HL-60 (cell line): ENCODE results near the gene EFL1.

ENCODE experiments used
- DNase-seq, 2 experiments: peaks; one replicate each; pipeline ENCODE4 v3.0.0-alpha.2; 2010 to 2020; ENCODE audit warnings: low read depth in 1 of 2, low spot score in 1 of 2
- H3K27ac ChIP-seq: fragments of 250-450 bp; sonication (Bioruptor Pico); replicated peaks from 2 replicates; pipeline ENCODE4 v1.5.1; 2020; ENCODE audit warnings: mild to moderate bottlenecking, moderate library complexity
- H3K27me3 ChIP-seq: fragments of 250-450 bp; sonication (Bioruptor Pico); 2 replicates; pipeline ENCODE4 v1.5.1; 2021; ENCODE audit warnings: mild to moderate bottlenecking, moderate library complexity; ENCODE audit not compliant: insufficient read depth, poor library complexity, severe bottlenecking
- H3K4me3 ChIP-seq: replicated peaks from 2 replicates; pipeline ENCODE4 v1.5.1; 2011; ENCODE audit warnings: mild to moderate bottlenecking, control low read depth, low read length; ENCODE audit not compliant: insufficient read depth
- GABPA ChIP-seq: IDR thresholded peaks from 2 replicates; pipeline ENCODE4 v1.6.1; 2012; ENCODE audit warnings: low read depth
- POLR2AphosphoS5 ChIP-seq: IDR thresholded peaks from 2 replicates; pipeline ENCODE4 v1.6.1; 2012; ENCODE audit warnings: low read depth
- REST ChIP-seq: IDR thresholded peaks from 2 replicates; pipeline ENCODE4 v1.6.1; 2012; ENCODE audit warnings: low read depth; ENCODE audit not compliant: insufficient replicate concordance
- SPI1 ChIP-seq: IDR thresholded peaks from 2 replicates; pipeline ENCODE4 v1.6.1; 2012; ENCODE audit warnings: low read depth, mild to moderate bottlenecking, borderline replicate concordance
- TF ChIP-seq, protein P1 (sequence below): IDR thresholded peaks from one replicate; pipeline ENCODE4 v1.5.1; 2011; ENCODE audit warnings: low read length, control low read depth, inconsistent platforms; ENCODE audit not compliant: insufficient read depth

EFL1 gene

DNA sequence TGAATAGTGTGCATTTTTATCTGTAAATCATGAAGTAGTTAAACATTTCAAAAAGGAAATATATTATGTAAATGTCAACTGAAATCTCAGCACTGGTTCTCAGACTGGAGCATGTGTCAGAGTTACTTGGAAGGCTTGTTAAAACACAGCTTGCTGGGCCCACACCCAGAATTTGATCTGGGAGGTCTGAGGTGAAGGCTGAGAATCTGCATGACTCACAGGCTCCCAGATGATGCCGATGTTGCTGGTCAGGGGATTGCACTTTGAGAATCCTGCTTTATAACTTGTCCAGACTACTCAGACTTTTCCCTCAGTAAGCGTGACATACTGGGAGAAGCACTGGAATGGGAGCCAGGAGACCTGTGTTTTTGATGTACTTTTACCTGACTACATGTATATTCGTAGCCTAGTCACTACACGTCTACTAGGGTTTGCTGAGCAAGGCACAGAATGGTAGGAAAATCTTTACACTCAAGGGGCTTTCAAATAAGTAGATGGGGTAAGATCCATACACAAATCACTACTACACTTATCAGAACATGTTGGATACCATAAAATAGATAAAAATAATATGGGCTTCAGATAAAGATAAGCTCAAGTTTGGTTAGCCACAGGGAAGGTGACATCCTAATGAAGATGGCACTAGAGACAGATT lies 139.7 kb downstream of the EFL1 start:
- no peaks in the 10 kb centered on the region for H3K27me3 ChIP-seq
- no peak overlapping the region for H3K27ac ChIP-seq
- no peak overlapping the region for H3K4me3 ChIP-seq
- DNase-seq, result no peak
- TF ChIP-seq REST (no peak), POLR2AphosphoS5 (no peak), GABPA (no peak), SPI1 (no peak)
- TF ChIP-seq, protein P1, sequence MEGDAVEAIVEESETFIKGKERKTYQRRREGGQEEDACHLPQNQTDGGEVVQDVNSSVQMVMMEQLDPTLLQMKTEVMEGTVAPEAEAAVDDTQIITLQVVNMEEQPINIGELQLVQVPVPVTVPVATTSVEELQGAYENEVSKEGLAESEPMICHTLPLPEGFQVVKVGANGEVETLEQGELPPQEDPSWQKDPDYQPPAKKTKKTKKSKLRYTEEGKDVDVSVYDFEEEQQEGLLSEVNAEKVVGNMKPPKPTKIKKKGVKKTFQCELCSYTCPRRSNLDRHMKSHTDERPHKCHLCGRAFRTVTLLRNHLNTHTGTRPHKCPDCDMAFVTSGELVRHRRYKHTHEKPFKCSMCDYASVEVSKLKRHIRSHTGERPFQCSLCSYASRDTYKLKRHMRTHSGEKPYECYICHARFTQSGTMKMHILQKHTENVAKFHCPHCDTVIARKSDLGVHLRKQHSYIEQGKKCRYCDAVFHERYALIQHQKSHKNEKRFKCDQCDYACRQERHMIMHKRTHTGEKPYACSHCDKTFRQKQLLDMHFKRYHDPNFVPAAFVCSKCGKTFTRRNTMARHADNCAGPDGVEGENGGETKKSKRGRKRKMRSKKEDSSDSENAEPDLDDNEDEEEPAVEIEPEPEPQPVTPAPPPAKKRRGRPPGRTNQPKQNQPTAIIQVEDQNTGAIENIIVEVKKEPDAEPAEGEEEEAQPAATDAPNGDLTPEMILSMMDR, result no peak

GRCh38 chr15:82118040-82118439 lies 144.5 kb downstream of the EFL1 start:
- DNase-seq, result no peak
- Histone ChIP-seq H3K27ac (no peak overlapping the region), H3K4me3 (no peak overlapping the region), H3K27me3 (no peaks in the 10 kb centered on the region)
- TF ChIP-seq, protein P1, result no peak
- TF ChIP-seq POLR2AphosphoS5 (no peak), SPI1 (no peak), REST (no peak), GABPA (no peak)

- TF ChIP-seq SPI1, result no peak
- no peak for TF ChIP-seq REST
- TF ChIP-seq, protein P1, result no peak
- TF ChIP-seq GABPA, result no peak
- no peak for TF ChIP-seq POLR2AphosphoS5
- Histone ChIP-seq H3K4me3 (no peak overlapping the region), H3K27me3 (no peaks in the 10 kb centered on the region), H3K27ac (no peak overlapping the region)
- no peak for DNase-seq
These were observed 145.2 kb downstream of the EFL1 start for GRCh38 chr15:82117296-82117695.
